Measurements from ENCODE around the gene BCKDHA. TPM values are rescaled to one million over a fixed set of nuclear protein-coding genes. Genes with fewer than 3 reads are reported as not detected.

Gene BCKDHA
- polyA plus RNA-seq, 1 donor (not counting 4 experiments of a cell fraction or from before 2014, with no cell fraction given) = 7.5 TPM

GRCh38 chr19:41401483-41401882 is 3.9 kb downstream of the BCKDHA start:
- Histone ChIP-seq H3K27ac (ENCODE audit: control insufficient read depth, insufficient read depth, low read length) (no peak overlapping the region), H2AFZ (ENCODE audit: control insufficient read depth, low read length) (no peak overlapping the region), H3K4me1 (ENCODE audit: control insufficient read depth, extremely low read depth, insufficient read depth, low read length) (peaks cover 13% of the 10 kb centered on the region), H3K9me1 (ENCODE audit: control insufficient read depth, extremely low read depth, insufficient read depth, low read length) (no peaks in the 10 kb centered on the region), H3K79me2 (ENCODE audit: control insufficient read depth, insufficient read depth, low read length) (peaks cover 19% of the 10 kb centered on the region), H3K4me3 (ENCODE audit: control insufficient read depth in 2 of 3, extremely low read depth in 1 of 3, insufficient read depth in 2 of 3, low read depth in 1 of 3, low read length in 3 of 3) (no peak overlapping the region), H4K20me1 (ENCODE audit: control insufficient read depth, extremely low read depth, insufficient read depth, low read length) (no peaks in the 10 kb centered on the region), H3K9me3 (ENCODE audit: control insufficient read depth, low read depth, low read length) (no peaks in the 10 kb centered on the region), H3K27me3 (ENCODE audit: control insufficient read depth, extremely low read depth, insufficient read depth, low read length) (no peaks in the 10 kb centered on the region), H3K4me2 (ENCODE audit: control insufficient read depth, extremely low read depth, insufficient read depth, low read depth, low read length) (no peak overlapping the region), H3K36me3 (ENCODE audit: control insufficient read depth in 2 of 2, extremely low read depth in 1 of 2, insufficient read depth in 2 of 2, low read length in 2 of 2) (peaks cover 0 to 3% of the 10 kb centered on the region in 2 experiments), H3K9ac (ENCODE audit: control insufficient read depth, extremely low read depth, insufficient read depth, low read length) (no peak overlapping the region)
- FAIRE-seq (no peak), DNase-seq (ENCODE audit: low read depth, low spot score) (no peak)
- dilution Hi-C loops (cut with MboI; ENCODE audit: extremely low pct_ligation_motif_present, low sequenced_read_pairs) = no loop called here
- no peak for TF ChIP-seq EZH2 (IDR thresholded peaks at IDR 0.05; ENCODE audit: low read length)
- no peak for TF ChIP-seq CTCF (optimal IDR thresholded peaks at IDR 0.05 in 1 of 3, IDR thresholded peaks at IDR 0.05 in 1 of 3, conservative IDR thresholded peaks at IDR 0.05 in 1 of 3; ENCODE audit: extremely low read depth in 1 of 3, insufficient read depth in 2 of 3, low read length in 3 of 3)

- Histone ChIP-seq H3K27ac (ENCODE audit: control insufficient read depth, insufficient read depth, low read length) (no peak overlapping the region), H3K9me3 (ENCODE audit: control insufficient read depth, low read depth, low read length) (no peaks in the 10 kb centered on the region), H3K9ac (ENCODE audit: control insufficient read depth, extremely low read depth, insufficient read depth, low read length) (no peak overlapping the region), H3K36me3 (ENCODE audit: control insufficient read depth in 2 of 2, extremely low read depth in 1 of 2, insufficient read depth in 2 of 2, low read length in 2 of 2) (peaks cover 0 to 3% of the 10 kb centered on the region in 2 experiments), H4K20me1 (ENCODE audit: control insufficient read depth, extremely low read depth, insufficient read depth, low read length) (no peaks in the 10 kb centered on the region), H3K79me2 (ENCODE audit: control insufficient read depth, insufficient read depth, low read length) (peaks cover 15% of the 10 kb centered on the region), H3K4me2 (ENCODE audit: control insufficient read depth, extremely low read depth, insufficient read depth, low read depth, low read length) (no peak overlapping the region), H3K4me1 (ENCODE audit: control insufficient read depth, extremely low read depth, insufficient read depth, low read length) (peaks cover 11% of the 10 kb centered on the region), H2AFZ (ENCODE audit: control insufficient read depth, low read length) (no peak overlapping the region), H3K4me3 (ENCODE audit: control insufficient read depth in 2 of 3, extremely low read depth in 1 of 3, insufficient read depth in 2 of 3, low read depth in 1 of 3, low read length in 3 of 3) (no peak overlapping the region), H3K9me1 (ENCODE audit: control insufficient read depth, extremely low read depth, insufficient read depth, low read length) (no peaks in the 10 kb centered on the region), H3K27me3 (ENCODE audit: control insufficient read depth, extremely low read depth, insufficient read depth, low read length) (no peaks in the 10 kb centered on the region)
- dilution Hi-C loops (cut with MboI; ENCODE audit: extremely low pct_ligation_motif_present, low sequenced_read_pairs) = no loop called here
- FAIRE-seq (no peak), DNase-seq (ENCODE audit: low read depth, low spot score) (no peak)
- TF ChIP-seq CTCF (optimal IDR thresholded peaks at IDR 0.05 in 1 of 3, IDR thresholded peaks at IDR 0.05 in 1 of 3, conservative IDR thresholded peaks at IDR 0.05 in 1 of 3; ENCODE audit: extremely low read depth in 1 of 3, insufficient read depth in 2 of 3, low read length in 3 of 3) (no peak), EZH2 (IDR thresholded peaks at IDR 0.05; ENCODE audit: low read length) (no peak)
These were observed 4.4 kb downstream of the BCKDHA start for GRCh38 chr19:41402010-41402409.

Measured in keratinocyte (primary cell).